SK-N-SH (cell line): ENCODE measurements around the gene EIF4G1. TPM values are rescaled to one million over a fixed set of nuclear protein-coding genes. Genes with fewer than 3 reads are reported as not detected.

Experiments used
- CTCF ChIA-PET: fragments of 300-600, 350-600 bp; formaldehyde crosslinking; extraction: SDS; loops from one replicate; lab custom pipeline; 2021; lab: Yijun Ruan, JAX
- POLR2A ChIA-PET: fragments of 350-600 bp; sonication (Branson Sonifier 250); formaldehyde crosslinking; extraction: SDS; loops from one replicate; lab custom pipeline; 2020; ENCODE audit warnings: antibody characterized with exemption, inconsistent platforms; lab: Yijun Ruan, JAX
- DNase-seq: peaks from one replicate; pipeline ENCODE4 v3.0.0; 2012
- H2AFZ ChIP-seq: fragments of 200-600 bp; sonication (generic); 2 replicates; pipeline ENCODE4 v1.8.1; 2016; ENCODE audit warnings: antibody characterized with exemption, mild to moderate bottlenecking, low read depth
- H3F3A ChIP-seq: fragments of 200-600 bp; sonication (generic); replicated peaks from 2 replicates; pipeline ENCODE3; 2016; ENCODE audit warnings: antibody characterized with exemption, mild to moderate bottlenecking; ENCODE audit not compliant: insufficient read depth
- H3K27ac ChIP-seq, 2 experiments: fragments of 200-500 bp in 1 of 2; fragments of 200-600 bp in 1 of 2; sonication (Bioruptor generic) in 1 of 2; sonication (generic), shearing (Covaris generic) in 1 of 2; 2 replicates each; pipeline versions ENCODE4 v1.5.1 to v1.6.1; 2014 to 2016; ENCODE audit warnings: low read depth in 2 of 2, inconsistent platforms in 1 of 2, low read length in 1 of 2, mild to moderate bottlenecking in 1 of 2, mixed read lengths in 1 of 2
- H3K27me3 ChIP-seq: fragments of 200-600 bp; sonication (generic), shearing (Covaris generic); 2 replicates; pipeline ENCODE4 v1.6.1; 2016; ENCODE audit warnings: mixed run types; ENCODE audit not compliant: insufficient read depth
- H3K36me3 ChIP-seq, 2 experiments: fragments of 200-500 bp in 1 of 2; fragments of 200-600 bp in 1 of 2; sonication (Bioruptor generic) in 1 of 2; sonication (generic) in 1 of 2; replicated peaks in 1 of 2; 2 replicates each; pipeline versions ENCODE3 to v1.5.1; 2014 to 2016; ENCODE audit warnings: low read length in 1 of 2, mild to moderate bottlenecking in 1 of 2; ENCODE audit not compliant: insufficient read depth in 2 of 2, control insufficient read depth in 1 of 2
- H3K4me1 ChIP-seq, 2 experiments: fragments of 200-500 bp in 1 of 2; fragments of 200-600 bp in 1 of 2; sonication (Bioruptor generic) in 1 of 2; sonication (generic), shearing (Covaris generic) in 1 of 2; 2 replicates each; pipeline versions ENCODE4 v1.5.1 to v1.6.1; 2014 to 2016; ENCODE audit warnings: low read depth in 1 of 2, low read length in 1 of 2, mixed run types in 1 of 2; ENCODE audit not compliant: insufficient read depth in 2 of 2, control insufficient read depth in 1 of 2
- H3K4me2 ChIP-seq: fragments of 200-600 bp; sonication (generic), shearing (Covaris generic); 2 replicates; pipeline ENCODE4 v1.6.1; 2017; ENCODE audit warnings: mixed run types
- H3K4me3 ChIP-seq, 2 experiments: fragments of 200-500 bp in 1 of 2; fragments of 200-600 bp in 1 of 2; sonication (Bioruptor generic) in 1 of 2; sonication (generic), shearing (Covaris generic) in 1 of 2; 2 replicates each; pipeline versions ENCODE4 v1.5.1 to v1.8.1; 2014 to 2016; ENCODE audit warnings: low read depth in 2 of 2, inconsistent platforms in 1 of 2, low read length in 1 of 2, mild to moderate bottlenecking in 1 of 2, mixed read lengths in 1 of 2, moderate library complexity in 1 of 2
- H3K79me2 ChIP-seq: fragments of 200-600 bp; sonication (generic); 2 replicates; pipeline ENCODE4 v1.8.1; 2017; ENCODE audit warnings: mild to moderate bottlenecking; ENCODE audit not compliant: insufficient read depth
- H3K9ac ChIP-seq: fragments of 200-600 bp; sonication (generic); 2 replicates; pipeline ENCODE4 v1.6.1; 2017; ENCODE audit warnings: mixed run types
- H3K9me2 ChIP-seq: fragments of 200-600 bp; sonication (generic); 2 replicates; pipeline ENCODE4 v1.6.1; 2017; ENCODE audit warnings: mixed run types
- H3K9me3 ChIP-seq: fragments of 200-600 bp; sonication (generic); 2 replicates; pipeline ENCODE4 v1.6.1; 2017; ENCODE audit warnings: mixed run types, mild to moderate bottlenecking, moderate library complexity
- H4K20me1 ChIP-seq: fragments of 200-600 bp; sonication (generic); 2 replicates; pipeline ENCODE4 v1.6.1; 2017; ENCODE audit warnings: mild to moderate bottlenecking, mixed run types; ENCODE audit not compliant: insufficient read depth
- CHD2 ChIP-seq: fragments of 150-350 bp; IDR thresholded peaks from 2 replicates; pipeline ENCODE4 v1.6.1; 2018; ENCODE audit warnings: low read length; ENCODE audit not compliant: partially characterized antibody
- CTCF ChIP-seq: fragments of 200-600 bp; sonication (generic); IDR thresholded peaks from 2 replicates; pipeline ENCODE4 v1.6.1; 2017; ENCODE audit warnings: antibody characterized with exemption, mild to moderate bottlenecking, moderate library complexity
- EP300 ChIP-seq, 2 experiments: IDR thresholded peaks; 2 replicates each; pipeline versions ENCODE4 v1.4.0 to v1.6.1; 2012; ENCODE audit warnings: borderline replicate concordance in 1 of 2, low read depth in 1 of 2, low read length in 1 of 2
- EZH2phosphoT487 ChIP-seq: fragments of 200-600 bp; sonication (generic); IDR thresholded peaks from 2 replicates; pipeline ENCODE4 v1.6.1; 2017; ENCODE audit warnings: low read depth, mixed run types, mild to moderate bottlenecking, antibody characterized with exemption, moderate library complexity, borderline replicate concordance
- FOSL2 ChIP-seq: IDR thresholded peaks from 2 replicates; pipeline ENCODE4 v1.4.0; 2012; ENCODE audit warnings: low read depth, mild to moderate bottlenecking, moderate library complexity, borderline replicate concordance
- FOXM1 ChIP-seq: IDR thresholded peaks from 2 replicates; pipeline ENCODE4 v1.4.0; 2012; ENCODE audit warnings: low read depth, mild to moderate bottlenecking
- IRF3 ChIP-seq: fragments of 150-350 bp; IDR thresholded peaks from 2 replicates; pipeline ENCODE4 v1.6.1; 2016; ENCODE audit warnings: mild to moderate bottlenecking, low read depth, low read length
- POLR2AphosphoS5 ChIP-seq: IDR thresholded peaks from 2 replicates; pipeline ENCODE4 v1.6.1; 2012; ENCODE audit warnings: low read depth, low read length
- RAD21 ChIP-seq: IDR thresholded peaks from 2 replicates; pipeline ENCODE4 v1.6.1; 2012; ENCODE audit warnings: mild to moderate bottlenecking, low read length
- RCOR1 ChIP-seq: fragments of 150-350 bp; IDR thresholded peaks from 2 replicates; pipeline ENCODE4 v1.6.1; 2017; ENCODE audit warnings: antibody characterized with exemption, low read length
- RXRA ChIP-seq: IDR thresholded peaks from 2 replicates; pipeline ENCODE4 v1.4.0; 2012; ENCODE audit warnings: low read depth, mild to moderate bottlenecking, borderline replicate concordance
- SMC3 ChIP-seq: IDR thresholded peaks from 2 replicates; pipeline ENCODE4 v1.6.1; 2012; ENCODE audit warnings: low read depth, low read length, improper control_type of control experiment
- TCF12 ChIP-seq: IDR thresholded peaks from 2 replicates; pipeline ENCODE4 v1.4.0; 2012
- YY1 ChIP-seq: IDR thresholded peaks from 2 replicates; pipeline ENCODE4 v1.4.0; 2012; ENCODE audit warnings: low read depth, mild to moderate bottlenecking
- WGBS: methylation state at CpG from one replicate; pipeline ENCODE4 v1.1.6; 2017; ENCODE audit warnings: low lambda C conversion rate; 5-methylcytosine and 5-hydroxymethylcytosine counted together
- polyA plus RNA-seq, 3 experiments: library from polyadenylated mRNA; depleted of rRNA; stranded (reverse); fragments of >200 nt; gene quantifications; 2 replicates each; pipeline ENCODE4 v1.2.3, GENCODE V29; 2012

Gene EIF4G1
- polyA plus RNA-seq, 1 of the 3 experiments (the other 2 are of a cell fraction), result 262 TPM

- WGBS, result 95% methylated on average over 11 of the region's 11 CpGs
- Histone ChIP-seq H3K9ac (no peak overlapping the region), H2AFZ (no peak overlapping the region), H3F3A (no peaks in the 10 kb centered on the region), H4K20me1 (no peaks in the 10 kb centered on the region), H3K27me3 (no peaks in the 10 kb centered on the region), H3K79me2 (no peaks in the 10 kb centered on the region), H3K4me3 (no peak overlapping the region), H3K36me3 (peaks cover 3 to 41% of the 10 kb centered on the region in 2 experiments), H3K27ac (no peak overlapping the region), H3K4me1 (peaks cover 0 to 18% of the 10 kb centered on the region in 2 experiments; a peak in 1 of 4 replicates), H3K9me2 (no peaks in the 10 kb centered on the region), H3K4me2 (no peak overlapping the region), H3K9me3 (no peaks in the 10 kb centered on the region)
- CTCF ChIA-PET, result interaction anchor here (0.7 to 5.3 kb wide), 25 partner anchors 9 to 450 kb away, joined by 3 to 63 read pairs (median 4); partner anchors contain the start of genes CHRD, CLCN2, FAM131A and POLR2H
- POLR2A ChIA-PET, result interaction anchor here (1.4 to 1.5 kb wide), 2 partner anchors 8 to 15 kb away, joined by 3 to 4 read pairs; no protein-coding TSS in a partner anchor
- TF ChIP-seq TCF12 (no peak), RAD21 (no peak), FOXM1 (no peak), EZH2phosphoT487 (no peak), IRF3 (no peak), EP300 (IDR thresholded peaks at IDR 0.05; ENCODE audit: borderline replicate concordance in 1 of 2, low read depth in 1 of 2, low read length in 1 of 2) (no peak), POLR2AphosphoS5 (no peak), YY1 (no peak), FOSL2 (no peak), RXRA (no peak)
- DNase-seq, result no peak
Measured at GRCh38 chr3:184353546-184353941, 39.1 kb downstream of the EIF4G1 start.

- Histone ChIP-seq H3K4me1 (peaks cover 0 to 18% of the 10 kb centered on the region in 2 experiments; a peak in 1 of 4 replicates), H3K4me3 (peak overlapping the region in 1 of 2 experiments; percentile 39; a peak in 1 of 4 replicates), H4K20me1 (no peaks in the 10 kb centered on the region), H3K4me2 (no peak overlapping the region), H3F3A (no peaks in the 10 kb centered on the region), H3K27ac (no peak overlapping the region; a peak in 1 of 4 replicates), H3K79me2 (no peaks in the 10 kb centered on the region), H3K9me2 (no peaks in the 10 kb centered on the region), H3K36me3 (peaks cover 3 to 43% of the 10 kb centered on the region in 2 experiments), H2AFZ (no peak overlapping the region), H3K9me3 (no peaks in the 10 kb centered on the region), H3K27me3 (no peaks in the 10 kb centered on the region), H3K9ac (no peak overlapping the region)
- TF ChIP-seq RXRA (no peak), CHD2 (no peak), CTCF (peak; percentile 72), SMC3 (peak; percentile 43; the same call in 1 of the 2 replicates), RCOR1 (0 out of 2 replicates have a peak, but pooled peaks have one; percentile 23), RAD21 (peak; percentile 52)
- WGBS, result 18% methylated on average over 5 of the region's 18 CpGs
- ChIA-PET POLR2A (interaction anchor here (1.4 to 1.5 kb wide), 2 partner anchors 9 to 16 kb away, joined by 3 to 4 read pairs; no protein-coding TSS in a partner anchor), CTCF (interaction anchor here (0.7 to 5.3 kb wide), 26 partner anchors 8 to 450 kb away, joined by 3 to 63 read pairs (median 4); partner anchors contain the start of genes CHRD, CLCN2, FAM131A and POLR2H)
- DNase-seq, result peak; percentile 92
Measured at GRCh38 chr3:184354121-184354728, 39.8 kb downstream of the EIF4G1 start.
